A673 (cell line): ENCODE data around the gene ARL14.

Experiments
- CTCF ChIP-seq: fragments of 300-800, 200-600 bp; sonication (generic); conservative IDR thresholded peaks from 2 replicates; pipeline ENCODE4 v1.5.1; 2017; ENCODE audit warnings: low read depth, mild to moderate bottlenecking, antibody characterized with exemption, low read length, moderate library complexity, mixed read lengths
- EZH2 ChIP-seq: fragments of 200-600 bp; sonication (generic); IDR thresholded peaks from 2 replicates; pipeline ENCODE4 v1.6.1; 2017; ENCODE audit warnings: borderline replicate concordance, low read depth, mild to moderate bottlenecking, mixed read lengths, antibody characterized with exemption, low read length; ENCODE audit not compliant: poor library complexity, severe bottlenecking

GRCh38 chr3:160719710-160720109 is 42.8 kb downstream of the ARL14 start:
- TF ChIP-seq CTCF (no peak), EZH2 (no peak)
